ENCODE data around the gene CENPQ.

The CENPQ gene

DNA sequence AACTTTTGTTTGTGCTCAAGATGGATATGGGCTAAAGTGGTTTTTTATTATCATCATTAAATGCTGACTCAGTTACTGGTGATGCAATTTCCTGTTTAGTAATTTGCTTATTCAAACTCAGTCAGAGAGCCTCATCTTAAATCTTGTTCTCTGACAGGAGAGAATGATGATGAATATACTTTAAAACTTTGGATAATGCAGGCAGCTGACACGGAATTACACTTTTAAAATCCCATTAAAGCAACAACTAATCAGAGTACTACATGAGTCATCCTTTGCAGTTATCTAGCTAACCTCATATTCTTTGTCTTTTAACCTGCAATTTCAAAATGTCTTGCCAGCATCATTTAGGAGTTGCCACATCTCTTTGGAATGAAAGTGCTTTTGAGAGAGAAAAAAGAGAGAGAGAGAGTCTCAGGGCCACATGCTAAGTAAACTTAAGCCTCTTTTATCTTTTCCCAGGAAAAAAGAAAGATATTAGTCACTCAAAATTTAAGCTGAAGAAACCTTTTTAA lies 78.1 kb downstream of the CENPQ start:
- peak; percentile 68 for DNase-seq (ENCODE audit: low read depth, low spot score)

DNA sequence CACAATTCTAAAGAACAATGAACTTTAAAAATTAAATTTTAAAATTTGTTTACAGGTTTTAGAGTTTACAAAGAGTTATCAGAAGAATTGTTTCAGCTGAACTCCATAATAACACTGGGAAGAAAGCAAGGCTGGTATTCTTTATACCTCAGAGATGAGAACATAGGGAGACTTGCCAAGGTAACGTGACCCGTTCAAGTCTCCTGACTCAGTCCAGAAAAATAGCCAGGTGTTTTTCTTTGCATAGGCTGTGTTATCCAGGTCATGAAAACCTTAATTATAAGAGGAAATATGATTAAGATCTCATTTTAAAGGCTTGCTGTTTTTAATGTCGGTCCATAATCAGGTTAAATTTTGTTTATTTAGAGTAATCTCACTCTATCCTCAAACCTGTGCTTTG lies 78.8 kb downstream of the CENPQ start:
- DNase-seq (ENCODE audit: low read depth, low spot score): no peak
